Chondrocyte (in vitro differentiated cells): ENCODE data around the gene VSTM4. TPM values are rescaled to one million over a fixed set of nuclear protein-coding genes. Genes with fewer than 3 reads are reported as not detected.

Experiments
- DNase-seq: peaks from one replicate; pipeline ENCODE4 v3.0.0; 2021; ENCODE audit warnings: mixed read lengths, low spot score
- H3K27ac Mint-ChIP-seq: one replicate; pipeline ENCODE4 v1.8.0; 2021; ENCODE audit warnings: mild to moderate bottlenecking, moderate library complexity, mixed read lengths; ENCODE audit not compliant: unreplicated experiment
- H3K27me3 Mint-ChIP-seq: 2 replicates; pipeline ENCODE4 v1.8.0; 2021; ENCODE audit warnings: low read depth, mixed read lengths
- H3K36me3 Mint-ChIP-seq: 2 replicates; pipeline ENCODE4 v1.8.0; 2021; ENCODE audit warnings: low read depth, mixed read lengths
- H3K4me1 Mint-ChIP-seq: 2 replicates; pipeline ENCODE4 v1.8.0; 2021; ENCODE audit warnings: low read depth, mild to moderate bottlenecking, mixed read lengths
- H3K4me3 Mint-ChIP-seq: one replicate; pipeline ENCODE4 v1.8.0; 2021; ENCODE audit warnings: mild to moderate bottlenecking, moderate library complexity, mixed read lengths; ENCODE audit not compliant: unreplicated experiment
- H3K9me3 Mint-ChIP-seq: 2 replicates; pipeline ENCODE4 v1.8.0; 2021; ENCODE audit warnings: low read depth, mixed read lengths
- CTCF ChIP-seq: fragments of 200-600 bp; sonication (generic); IDR thresholded peaks from 2 replicates; pipeline ENCODE4 v1.5.0; 2021; ENCODE audit warnings: antibody characterized with exemption, mild to moderate bottlenecking, moderate library complexity
- total RNA-seq: library from RNA; stranded (reverse); gene quantifications from 3 replicates; pipeline ENCODE4 v1.2.1, GENCODE V29; 2021

The VSTM4 gene
- total RNA-seq, 1 donor from 2014 or later, result 7.2 TPM

- peak; percentile 74 for TF ChIP-seq CTCF
- no peak for DNase-seq
- no peak overlapping the region for H3K4me3 Mint-ChIP-seq
- no peaks in the 10 kb centered on the region for H3K36me3 Mint-ChIP-seq
- H3K4me1 Mint-ChIP-seq, result no peaks in the 10 kb centered on the region
- H3K27ac Mint-ChIP-seq, result no peak overlapping the region
- H3K27me3 Mint-ChIP-seq, result peaks cover 31% of the 10 kb centered on the region
- H3K9me3 Mint-ChIP-seq, result no peaks in the 10 kb centered on the region
Observed at GRCh38 chr10:49161411-49161997, 46.2 kb upstream of the VSTM4 start.

GRCh38 chr10:49160814-49161213, 45.5 kb upstream of the VSTM4 start:
- Mint-ChIP-seq H3K9me3 (no peaks in the 10 kb centered on the region), H3K27ac (no peak overlapping the region), H3K4me1 (no peaks in the 10 kb centered on the region), H3K27me3 (peaks cover 28% of the 10 kb centered on the region), H3K36me3 (no peaks in the 10 kb centered on the region), H3K4me3 (no peak overlapping the region)
- no peak for TF ChIP-seq CTCF
- no peak for DNase-seq

- TF ChIP-seq CTCF, result no peak
- Mint-ChIP-seq H3K27me3 (peaks cover 30% of the 10 kb centered on the region), H3K9me3 (no peaks in the 10 kb centered on the region), H3K4me1 (no peaks in the 10 kb centered on the region), H3K27ac (no peak overlapping the region), H3K36me3 (no peaks in the 10 kb centered on the region), H3K4me3 (no peak overlapping the region)
- no peak for DNase-seq
Observed at GRCh38 chr10:49160110-49160509, 44.8 kb upstream of the VSTM4 start.

GRCh38 chr10:49158915-49159314, 43.6 kb upstream of the VSTM4 start:
- TF ChIP-seq CTCF, result no peak
- Mint-ChIP-seq H3K4me1 (no peaks in the 10 kb centered on the region), H3K27ac (no peak overlapping the region), H3K4me3 (no peak overlapping the region), H3K9me3 (no peaks in the 10 kb centered on the region), H3K36me3 (no peaks in the 10 kb centered on the region), H3K27me3 (peaks cover 24% of the 10 kb centered on the region)
- no peak for DNase-seq

GRCh38 chr10:49158404-49158803, 43.1 kb upstream of the VSTM4 start:
- no peak overlapping the region for H3K4me3 Mint-ChIP-seq
- no peak for DNase-seq
- TF ChIP-seq CTCF, result no peak
- no peaks in the 10 kb centered on the region for H3K36me3 Mint-ChIP-seq
- no peak overlapping the region for H3K27ac Mint-ChIP-seq
- no peaks in the 10 kb centered on the region for H3K4me1 Mint-ChIP-seq
- H3K9me3 Mint-ChIP-seq, result no peaks in the 10 kb centered on the region
- H3K27me3 Mint-ChIP-seq, result peaks cover 25% of the 10 kb centered on the region
